ENCODE data around the gene AKT2.

Gene AKT2

GRCh38 chr19:40208602-40209001 is 76.5 kb downstream of the AKT2 start:
- no peaks in the 10 kb centered on the region for H3K27me3 ChIP-seq (ENCODE audit: control insufficient read depth in 1 of 2, insufficient read depth in 2 of 2, low read length in 2 of 2)
- peaks cover 29% of the 10 kb centered on the region for H3K36me3 ChIP-seq (ENCODE audit: insufficient read depth, low read length)
- H3K27ac ChIP-seq (ENCODE audit: low read depth, low read length): no peak overlapping the region
- no peaks in the 10 kb centered on the region for H3K4me1 ChIP-seq (ENCODE audit: insufficient read depth, low read length)
- no peaks in the 10 kb centered on the region for H3K9me3 ChIP-seq (ENCODE audit: low read length)
- H3K4me3 ChIP-seq (ENCODE audit: low read depth in 1 of 2, low read length in 2 of 2): no peak overlapping the region
- H3K9ac ChIP-seq (ENCODE audit: low read length): no peak overlapping the region

GRCh38 chr19:40205760-40206159 is 79.4 kb downstream of the AKT2 start:
- Histone ChIP-seq H3K27me3 (ENCODE audit: control insufficient read depth in 1 of 2, insufficient read depth in 2 of 2, low read length in 2 of 2) (no peaks in the 10 kb centered on the region), H3K4me1 (ENCODE audit: insufficient read depth, low read length) (no peaks in the 10 kb centered on the region), H3K36me3 (ENCODE audit: insufficient read depth, low read length) (peaks cover 31% of the 10 kb centered on the region), H3K9ac (ENCODE audit: low read length) (no peak overlapping the region), H3K27ac (ENCODE audit: low read depth, low read length) (no peak overlapping the region), H3K4me3 (ENCODE audit: low read depth in 1 of 2, low read length in 2 of 2) (no peak overlapping the region), H3K9me3 (ENCODE audit: low read length) (no peaks in the 10 kb centered on the region)

- no peaks in the 10 kb centered on the region for H3K4me1 ChIP-seq (ENCODE audit: insufficient read depth, low read length)
These were observed 80.8 kb downstream of the AKT2 start for GRCh38 chr19:40204381-40204780.

GRCh38 chr19:40200341-40201099 is 84.6 kb downstream of the AKT2 start:
- Histone ChIP-seq H3K27me3 (ENCODE audit: control insufficient read depth in 1 of 2, insufficient read depth in 2 of 2, low read length in 2 of 2) (no peaks in the 10 kb centered on the region), H3K9ac (ENCODE audit: low read length) (no peak overlapping the region), H3K9me3 (ENCODE audit: low read length) (no peaks in the 10 kb centered on the region), H3K4me3 (ENCODE audit: low read depth in 1 of 2, low read length in 2 of 2) (no peak overlapping the region), H3K36me3 (ENCODE audit: insufficient read depth, low read length) (peaks cover 16% of the 10 kb centered on the region), H3K4me1 (ENCODE audit: insufficient read depth, low read length) (no peaks in the 10 kb centered on the region), H3K27ac (ENCODE audit: low read depth, low read length) (no peak overlapping the region)

More at GRCh38 chr19:40204381-40204780, 80.8 kb downstream of the AKT2 start:
- Histone ChIP-seq H3K9me3 (ENCODE audit: low read length) (no peaks in the 10 kb centered on the region), H3K4me3 (ENCODE audit: low read depth in 1 of 2, low read length in 2 of 2) (no peak overlapping the region), H3K36me3 (ENCODE audit: insufficient read depth, low read length) (peaks cover 24% of the 10 kb centered on the region), H3K27me3 (ENCODE audit: control insufficient read depth in 1 of 2, insufficient read depth in 2 of 2, low read length in 2 of 2) (no peaks in the 10 kb centered on the region), H3K27ac (ENCODE audit: low read depth, low read length) (no peak overlapping the region), H3K9ac (ENCODE audit: low read length) (no peak overlapping the region)

GRCh38 chr19:40198272-40198990 is 86.7 kb downstream of the AKT2 start:
- Histone ChIP-seq H3K9me3 (ENCODE audit: low read length) (no peaks in the 10 kb centered on the region), H3K9ac (ENCODE audit: low read length) (no peak overlapping the region), H3K27ac (ENCODE audit: low read depth, low read length) (no peak overlapping the region), H3K4me3 (ENCODE audit: low read depth in 1 of 2, low read length in 2 of 2) (no peak overlapping the region), H3K36me3 (ENCODE audit: insufficient read depth, low read length) (peaks cover 7% of the 10 kb centered on the region), H3K4me1 (ENCODE audit: insufficient read depth, low read length) (no peaks in the 10 kb centered on the region), H3K27me3 (ENCODE audit: control insufficient read depth in 1 of 2, insufficient read depth in 2 of 2, low read length in 2 of 2) (no peaks in the 10 kb centered on the region)

- Histone ChIP-seq H3K4me1 (ENCODE audit: insufficient read depth, low read length) (peaks cover 12% of the 10 kb centered on the region), H3K36me3 (ENCODE audit: insufficient read depth, low read length) (no peaks in the 10 kb centered on the region), H3K27me3 (ENCODE audit: control insufficient read depth in 1 of 2, insufficient read depth in 2 of 2, low read length in 2 of 2) (no peaks in the 10 kb centered on the region), H3K27ac (ENCODE audit: low read depth, low read length) (no peak overlapping the region), H3K9me3 (ENCODE audit: low read length) (no peaks in the 10 kb centered on the region), H3K4me3 (ENCODE audit: low read depth in 1 of 2, low read length in 2 of 2) (no peak overlapping the region), H3K9ac (ENCODE audit: low read length) (no peak overlapping the region)
These were observed 91.6 kb downstream of the AKT2 start for GRCh38 chr19:40193587-40193849.

- no peaks in the 10 kb centered on the region for H3K9me3 ChIP-seq (ENCODE audit: low read length)
- H3K27me3 ChIP-seq (ENCODE audit: control insufficient read depth in 1 of 2, insufficient read depth in 2 of 2, low read length in 2 of 2): no peaks in the 10 kb centered on the region
- H3K27ac ChIP-seq (ENCODE audit: low read depth, low read length): no peak overlapping the region
- H3K4me1 ChIP-seq (ENCODE audit: insufficient read depth, low read length): peaks cover 12% of the 10 kb centered on the region
- no peaks in the 10 kb centered on the region for H3K36me3 ChIP-seq (ENCODE audit: insufficient read depth, low read length)
- H3K4me3 ChIP-seq (ENCODE audit: low read depth in 1 of 2, low read length in 2 of 2): peak overlapping the region in 1 of 2 donors; percentile 55
- H3K9ac ChIP-seq (ENCODE audit: low read length): no peak overlapping the region
These were observed 92.2 kb downstream of the AKT2 start for GRCh38 chr19:40192758-40193586.

- Histone ChIP-seq H3K27me3 (ENCODE audit: control insufficient read depth in 1 of 2, insufficient read depth in 2 of 2, low read length in 2 of 2) (no peaks in the 10 kb centered on the region), H3K9ac (ENCODE audit: low read length) (no peak overlapping the region), H3K27ac (ENCODE audit: low read depth, low read length) (no peak overlapping the region), H3K4me1 (ENCODE audit: insufficient read depth, low read length) (peaks cover 12% of the 10 kb centered on the region), H3K9me3 (ENCODE audit: low read length) (no peaks in the 10 kb centered on the region), H3K36me3 (ENCODE audit: insufficient read depth, low read length) (no peaks in the 10 kb centered on the region), H3K4me3 (ENCODE audit: low read depth in 1 of 2, low read length in 2 of 2) (peak overlapping the region; percentile 40 to 55)
These were observed 93.1 kb downstream of the AKT2 start for GRCh38 chr19:40191836-40192646.

GRCh38 chr19:40190891-40191835 is 94.0 kb downstream of the AKT2 start, which contains the start of gene MAP3K10:
Gene MAP3K10 (plus strand): TSS chr19:40191426. CDS start chr19:40192032, 606 bp downstream.
- Histone ChIP-seq H3K27me3 (ENCODE audit: control insufficient read depth in 1 of 2, insufficient read depth in 2 of 2, low read length in 2 of 2) (no peaks in the 10 kb centered on the region), H3K4me1 (ENCODE audit: insufficient read depth, low read length) (peaks cover 12% of the 10 kb centered on the region), H3K27ac (ENCODE audit: low read depth, low read length) (peak within 1 kb of the TSS; percentile 98), H3K4me3 (ENCODE audit: low read depth in 1 of 2, low read length in 2 of 2) (peak within 1 kb of the TSS; percentile 80 to 88), H3K9me3 (ENCODE audit: low read length) (no peaks in the 10 kb centered on the region), H3K9ac (ENCODE audit: low read length) (peak within 1 kb of the TSS; percentile 39), H3K36me3 (ENCODE audit: insufficient read depth, low read length) (no peaks in the 10 kb centered on the region)

- no peaks in the 10 kb centered on the region for H3K36me3 ChIP-seq (ENCODE audit: insufficient read depth, low read length)
- H3K9me3 ChIP-seq (ENCODE audit: low read length): no peaks in the 10 kb centered on the region
- no peak overlapping the region for H3K4me3 ChIP-seq (ENCODE audit: low read depth in 1 of 2, low read length in 2 of 2)
- no peak overlapping the region for H3K27ac ChIP-seq (ENCODE audit: low read depth, low read length)
- H3K4me1 ChIP-seq (ENCODE audit: insufficient read depth, low read length): no peaks in the 10 kb centered on the region
- no peak overlapping the region for H3K9ac ChIP-seq (ENCODE audit: low read length)
- no peaks in the 10 kb centered on the region for H3K27me3 ChIP-seq (ENCODE audit: control insufficient read depth in 1 of 2, insufficient read depth in 2 of 2, low read length in 2 of 2)
These were observed 100.9 kb downstream of the AKT2 start for GRCh38 chr19:40184273-40184672.
